SH-SY5Y (cell line): ENCODE measurements around the gene ZEB2.

Source experiments
- GATA2 ChIP-seq: IDR thresholded peaks from 2 replicates; pipeline ENCODE4 v1.6.1; 2011; ENCODE audit warnings: mild to moderate bottlenecking, low read depth, low read length
- GATA3 ChIP-seq: IDR thresholded peaks from 2 replicates; pipeline ENCODE4 v1.6.1; 2011; ENCODE audit warnings: low read depth, mild to moderate bottlenecking, low read length, moderate library complexity

DNA sequence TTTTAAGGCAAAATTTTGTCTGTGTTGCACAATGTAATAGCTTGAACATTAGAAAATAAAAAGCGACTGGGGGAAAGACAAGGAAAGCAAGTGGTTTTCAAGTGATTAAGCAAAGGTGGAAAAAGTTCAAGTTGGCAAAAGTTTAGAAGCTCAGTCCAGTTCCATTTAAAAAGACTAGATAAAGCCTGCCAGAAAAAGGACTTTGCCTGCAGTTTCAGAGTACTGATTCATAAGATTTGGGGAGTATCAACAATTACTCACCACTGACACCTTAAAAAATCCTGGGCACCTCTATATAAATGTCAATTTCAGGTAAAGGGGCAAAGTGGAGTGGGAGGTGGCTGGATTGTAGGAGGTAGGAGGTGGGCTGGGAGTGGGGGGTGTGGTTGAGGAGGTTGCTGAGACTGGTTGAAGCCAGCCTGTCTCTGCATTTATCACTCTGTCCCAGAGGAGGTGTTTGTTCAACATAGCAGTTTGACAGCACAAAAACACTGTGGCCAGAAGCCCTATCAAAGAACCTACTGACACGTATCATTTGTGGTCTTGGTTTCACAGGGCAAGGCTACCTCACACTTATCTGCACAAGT is 14.6 kb downstream of the ZEB2 start:
- TF ChIP-seq GATA3 (no peak), GATA2 (no peak)
